Measurements from ENCODE around the gene FSTL1.

Gene FSTL1

GRCh38 chr3:120471643-120472042 is 20.9 kb upstream of the FSTL1 start:
- H3K4me3 ChIP-seq (replicated peaks; ENCODE audit: insufficient read depth, low read length): no peak overlapping the region
- TF ChIP-seq CTCF (IDR thresholded peaks at IDR 0.05; ENCODE audit: insufficient read depth, low read length): no peak
- H3K27ac ChIP-seq (replicated peaks): no peak overlapping the region
- no peak for DNase-seq (ENCODE audit: low read depth in 1 of 2, low spot score in 1 of 2)
- no peaks in the 10 kb centered on the region for H3K27me3 ChIP-seq (ENCODE audit: insufficient read depth, poor library complexity, severe bottlenecking)

GRCh38 chr3:120470870-120471269 is 20.1 kb upstream of the FSTL1 start:
- H3K27ac ChIP-seq (replicated peaks): no peak overlapping the region
- TF ChIP-seq REST (IDR thresholded peaks at IDR 0.05; ENCODE audit: insufficient replicate concordance, low read depth) (no peak), CTCF (IDR thresholded peaks at IDR 0.05; ENCODE audit: insufficient read depth, low read length) (no peak), SPI1 (IDR thresholded peaks at IDR 0.05; ENCODE audit: borderline replicate concordance, low read depth) (no peak), POLR2AphosphoS5 (IDR thresholded peaks at IDR 0.05; ENCODE audit: low read depth) (no peak), GABPA (IDR thresholded peaks at IDR 0.05; ENCODE audit: low read depth) (no peak)

GRCh38 chr3:120469882-120470301 is 19.1 kb upstream of the FSTL1 start:
- TF ChIP-seq GABPA (IDR thresholded peaks at IDR 0.05; ENCODE audit: low read depth) (no peak), REST (IDR thresholded peaks at IDR 0.05; ENCODE audit: insufficient replicate concordance, low read depth) (no peak), SPI1 (IDR thresholded peaks at IDR 0.05; ENCODE audit: borderline replicate concordance, low read depth) (no peak), POLR2AphosphoS5 (IDR thresholded peaks at IDR 0.05; ENCODE audit: low read depth) (no peak), CTCF (IDR thresholded peaks at IDR 0.05; ENCODE audit: insufficient read depth, low read length) (no peak)
- no peak overlapping the region for H3K4me3 ChIP-seq (replicated peaks; ENCODE audit: insufficient read depth, low read length)
- H3K27me3 ChIP-seq (ENCODE audit: insufficient read depth, poor library complexity, severe bottlenecking): no peaks in the 10 kb centered on the region
- H3K27ac ChIP-seq (replicated peaks): no peak overlapping the region
- DNase-seq (ENCODE audit: low read depth in 1 of 2, low spot score in 1 of 2): no peak

More at GRCh38 chr3:120470870-120471269, 20.1 kb upstream of the FSTL1 start:
- Histone ChIP-seq H3K27me3 (ENCODE audit: insufficient read depth, poor library complexity, severe bottlenecking) (no peaks in the 10 kb centered on the region), H3K4me3 (replicated peaks; ENCODE audit: insufficient read depth, low read length) (no peak overlapping the region)
- DNase-seq (ENCODE audit: low read depth in 1 of 2, low spot score in 1 of 2): no peak

- Histone ChIP-seq H3K4me3 (replicated peaks; ENCODE audit: insufficient read depth, low read length) (no peak overlapping the region), H3K27ac (replicated peaks) (no peak overlapping the region), H3K27me3 (ENCODE audit: insufficient read depth, poor library complexity, severe bottlenecking) (no peaks in the 10 kb centered on the region)
- DNase-seq (ENCODE audit: low read depth in 1 of 2, low spot score in 1 of 2): no peak
- TF ChIP-seq GABPA (IDR thresholded peaks at IDR 0.05; ENCODE audit: low read depth) (no peak), CTCF (IDR thresholded peaks at IDR 0.05; ENCODE audit: insufficient read depth, low read length) (no peak), POLR2AphosphoS5 (IDR thresholded peaks at IDR 0.05; ENCODE audit: low read depth) (no peak), REST (IDR thresholded peaks at IDR 0.05; ENCODE audit: insufficient replicate concordance, low read depth) (no peak), SPI1 (IDR thresholded peaks at IDR 0.05; ENCODE audit: borderline replicate concordance, low read depth) (no peak)
Observed at GRCh38 chr3:120469440-120469839, 18.6 kb upstream of the FSTL1 start.
